A549 (cell line): Measurements from ENCODE around the gene USP32. TPM values are rescaled to one million over a fixed set of nuclear protein-coding genes. Genes with fewer than 3 reads are reported as not detected.
A peak's percentile ranks its signal among the peaks of the same experiment; 100 is the strongest.

ENCODE experiments used
- ATAC-seq, 2 experiments: fragments of 200-7000 bp in 1 of 2; fragments of >200 bp in 1 of 2; cut with Nextera tagmentation in 1 of 2; cut with Tn5 transposase in 1 of 2; 3 replicates each; pipeline versions ENCODE4 v1.8.0 to v1.9.1; 2018 to 2020; ENCODE audit warnings: mild to moderate bottlenecking in 1 of 2, moderate library complexity in 1 of 2
- CTCF ChIA-PET: fragments of 300-600 bp; sonication (Branson Sonifier 250); formaldehyde crosslinking; extraction: SDS; loops from one replicate; lab custom pipeline; 2021; ENCODE audit warnings: antibody characterized with exemption, inconsistent platforms; lab: Yijun Ruan, JAX
- POLR2A ChIA-PET: fragments of 350-600 bp; formaldehyde crosslinking; extraction: SDS; loops from one replicate; lab custom pipeline; 2021; ENCODE audit warnings: antibody characterized with exemption, inconsistent platforms; lab: Yijun Ruan, JAX
- DNase-seq, 2 experiments: peaks; one replicate each; pipeline versions ENCODE4 v3.0.0 to v3.0.0-alpha.2; 2011 to 2016; ENCODE audit warnings: low read depth in 1 of 2, low spot score in 1 of 2
- FAIRE-seq: peaks from 2 replicates; lab custom pipeline; 2011; peaks lifted over from hg19 to GRCh38; lab: Jason Lieb, UNC
- H3K27ac ChIP-seq, 2 experiments: fragments of >200 bp; sonication (Bioruptor Twin); formaldehyde crosslinking; 3 replicates each; pipeline ENCODE4 v1.5.1; 2016 to 2017
- H3K4me1 ChIP-seq: fragments of >200 bp; sonication (Bioruptor Twin); formaldehyde crosslinking; 3 replicates; pipeline ENCODE4 v1.6.1; 2016
- H3K4me2 ChIP-seq: fragments of >200 bp; sonication (Bioruptor Twin); formaldehyde crosslinking; 3 replicates; pipeline ENCODE4 v1.6.1; 2016
- H3K4me3 ChIP-seq: fragments of >200 bp; sonication (Bioruptor Twin); formaldehyde crosslinking; 3 replicates; pipeline ENCODE4 v1.5.1; 2016
- H3K9me3 ChIP-seq: fragments of >200 bp; sonication (Bioruptor Twin); formaldehyde crosslinking; 3 replicates; pipeline ENCODE4 v1.6.1; 2016
- CBX2 ChIP-seq: fragments of 200-600 bp; sonication (generic); IDR thresholded peaks from 2 replicates; pipeline ENCODE4 v1.6.1; 2016; ENCODE audit warnings: low read depth, mild to moderate bottlenecking, borderline replicate concordance
- E2F6 ChIP-seq: IDR thresholded peaks from 2 replicates; pipeline ENCODE4 v1.6.1; 2012; ENCODE audit warnings: low read depth, borderline replicate concordance
- EHMT2 ChIP-seq: fragments of 200-600 bp; sonication (generic); IDR thresholded peaks from 2 replicates; pipeline ENCODE4 v1.6.1; 2016; ENCODE audit warnings: antibody characterized with exemption, low read depth, mild to moderate bottlenecking, moderate library complexity
- ELK1 ChIP-seq: fragments of 150-350 bp; IDR thresholded peaks from 2 replicates; pipeline ENCODE4 v1.6.1; 2014; ENCODE audit warnings: low read depth, mild to moderate bottlenecking, low read length
- ESRRA ChIP-seq: fragments of 150-350 bp; IDR thresholded peaks from 2 replicates; pipeline ENCODE4 v1.6.1; 2014; ENCODE audit warnings: mild to moderate bottlenecking, low read length, borderline replicate concordance
- FOSB ChIP-seq: fragments of 250-450 bp; sonication (Bioruptor Pico); IDR thresholded peaks from 2 replicates; pipeline ENCODE4 v1.5.0; 2020; ENCODE audit warnings: mild to moderate bottlenecking, moderate library complexity
- FOSL2 ChIP-seq, 2 experiments: fragments of 450-650 bp in 1 of 2; fragments of >200 bp in 1 of 2; sonication (Bioruptor Twin) in 1 of 2; formaldehyde crosslinking; IDR thresholded peaks; 2 replicates each; pipeline versions ENCODE4 v1.5.0 to v1.6.1; 2016 to 2020; ENCODE audit warnings: mild to moderate bottlenecking in 1 of 2, moderate library complexity in 1 of 2
- GATA3 ChIP-seq: IDR thresholded peaks from 2 replicates; pipeline ENCODE4 v1.6.1; 2012; ENCODE audit warnings: borderline replicate concordance
- HDAC2 ChIP-seq: fragments of 200-600 bp; sonication (generic); IDR thresholded peaks from 2 replicates; pipeline ENCODE4 v1.6.1; 2016
- HES2 ChIP-seq: fragments of >200 bp; sonication (Bioruptor Twin); formaldehyde crosslinking; IDR thresholded peaks from 2 replicates; pipeline ENCODE4 v1.6.1; 2016
- HOXA7 ChIP-seq: fragments of 250-450 bp; sonication (Bioruptor Pico); IDR thresholded peaks from 2 replicates; pipeline ENCODE4 v1.5.0; 2020; ENCODE audit warnings: mild to moderate bottlenecking, moderate library complexity
- HOXB13 ChIP-seq: fragments of 250-450 bp; sonication (Bioruptor Pico); IDR thresholded peaks from 2 replicates; pipeline ENCODE4 v1.5.0; 2020; ENCODE audit warnings: low read depth, mild to moderate bottlenecking, moderate library complexity
- JUNB ChIP-seq: fragments of >200 bp; sonication (Bioruptor Twin); formaldehyde crosslinking; IDR thresholded peaks from 2 replicates; pipeline ENCODE4 v1.6.1; 2016
- MAX ChIP-seq: IDR thresholded peaks from 2 replicates; pipeline ENCODE4 v1.6.1; 2012
- MAZ ChIP-seq: fragments of 150-350 bp; IDR thresholded peaks from 2 replicates; pipeline ENCODE4 v1.6.1; 2014; ENCODE audit warnings: antibody characterized with exemption, low read depth, low read length, borderline replicate concordance
- MYC ChIP-seq: IDR thresholded peaks from 2 replicates; pipeline ENCODE4 v1.6.1; 2012; ENCODE audit warnings: mild to moderate bottlenecking, inconsistent platforms, low read length, improper control_type of control experiment, borderline replicate concordance
- PBX3 ChIP-seq: IDR thresholded peaks from 2 replicates; pipeline ENCODE4 v1.6.1; 2012
- PHF8 ChIP-seq: fragments of 200-600 bp; sonication (generic); IDR thresholded peaks from 2 replicates; pipeline ENCODE4 v1.6.1; 2016; ENCODE audit warnings: low read depth, mild to moderate bottlenecking, antibody characterized with exemption, moderate library complexity, borderline replicate concordance
- POLR2AphosphoS2 ChIP-seq: conservative IDR thresholded peaks from 2 replicates; pipeline ENCODE4 v1.6.1; 2012; ENCODE audit warnings: low read length, improper control_type of control experiment, inconsistent platforms
- RAD21 ChIP-seq, 2 experiments: fragments of >200 bp in 1 of 2; sonication (Bioruptor Twin) in 1 of 2; formaldehyde crosslinking in 1 of 2; IDR thresholded peaks in 1 of 2; conservative IDR thresholded peaks in 1 of 2; 2 replicates in 1 of 2; 3 replicates in 1 of 2; pipeline ENCODE4 v1.6.1; 2012 to 2018; ENCODE audit warnings: inconsistent platforms in 1 of 2
- RCOR1 ChIP-seq: fragments of 150-350 bp; IDR thresholded peaks from 2 replicates; pipeline ENCODE4 v1.6.1; 2014; ENCODE audit warnings: antibody characterized with exemption, low read length, low read depth
- REST ChIP-seq: fragments of 200-600 bp; sonication (generic); IDR thresholded peaks from 2 replicates; pipeline ENCODE4 v1.6.1; 2016; ENCODE audit warnings: antibody characterized with exemption, mild to moderate bottlenecking, moderate library complexity
- SREBF2 ChIP-seq: fragments of 450-650 bp; IDR thresholded peaks from 2 replicates; pipeline ENCODE4 v1.6.1; 2014; ENCODE audit warnings: mild to moderate bottlenecking, moderate library complexity
- TFCP2L1 ChIP-seq: fragments of 250-450 bp; sonication (Bioruptor Pico); IDR thresholded peaks from 2 replicates; pipeline ENCODE4 v1.5.0; 2021; ENCODE audit warnings: mild to moderate bottlenecking
- TP53 ChIP-seq: fragments of 250-450 bp; sonication (Bioruptor Pico); IDR thresholded peaks from 2 replicates; pipeline ENCODE4 v1.5.0; 2021; ENCODE audit warnings: mild to moderate bottlenecking, moderate library complexity
- ZFP36 ChIP-seq: fragments of 450-650 bp; IDR thresholded peaks from 2 replicates; pipeline ENCODE4 v1.6.1; 2014; ENCODE audit warnings: borderline replicate concordance; ENCODE audit not compliant: partially characterized antibody
- ZNF302 ChIP-seq: fragments of 250-450 bp; sonication (Bioruptor Pico); IDR thresholded peaks from 2 replicates; pipeline ENCODE4 v1.9.0; 2021; ENCODE audit warnings: inconsistent platforms, mild to moderate bottlenecking, moderate library complexity
- WGBS: methylation state at CpG from one replicate; pipeline ENCODE4 v1.1.6; 2017; ENCODE audit errors: missing lambda C conversion rate; 5-methylcytosine and 5-hydroxymethylcytosine counted together
- polyA plus RNA-seq, 4 experiments: library from polyadenylated mRNA; depleted of rRNA in 3 of 4; stranded (reverse); fragments of >200 nt; fragmentation: RNase III in 1 of 4; extraction: RNeasy Plus Mini Kit Qiagen cat#74134 plus additional on column Dnase treatment in 1 of 4; gene quantifications; 2 replicates in 3 of 4; 3 replicates in 1 of 4; pipeline ENCODE4 v1.2.3, GENCODE V29; 2011 to 2017

The USP32 gene
- polyA plus RNA-seq, 2 of the 4 experiments (the other 2 are of a cell fraction) = 35.4 to 52.2 TPM

- Histone ChIP-seq H3K4me3 (no peak overlapping the region), H3K4me2 (no peak overlapping the region), H3K27ac (no peak overlapping the region), H3K4me1 (peaks cover 20% of the 10 kb centered on the region)
- POLR2A ChIA-PET = no interaction called here
- TF ChIP-seq ELK1 = no peak
- TF ChIP-seq POLR2AphosphoS2 = no peak
- no peak for TF ChIP-seq HES2
- no peak for TF ChIP-seq RAD21 (conservative IDR thresholded peaks at IDR 0.05 in 1 of 2, IDR thresholded peaks at IDR 0.05 in 1 of 2)
- no peak for TF ChIP-seq CBX2
- no peak for TF ChIP-seq TP53 (CRISPR knock-in tag)
- no peak for TF ChIP-seq HDAC2
- TF ChIP-seq E2F6 = no peak
- TF ChIP-seq RCOR1 = no peak
- TF ChIP-seq SREBF2 = no peak
- TF ChIP-seq GATA3 = no peak
- no peak for TF ChIP-seq ZNF302 (CRISPR knock-in tag)
- no peak for TF ChIP-seq JUNB
- TF ChIP-seq MAZ = no peak
- no peak for TF ChIP-seq FOSL2 (IDR thresholded peaks at IDR 0.05)
- TF ChIP-seq FOSL2 (CRISPR knock-in tag; IDR thresholded peaks at IDR 0.05) = no peak
- TF ChIP-seq PBX3 = no peak
- no peak for TF ChIP-seq PHF8
- no peak for TF ChIP-seq HOXA7 (CRISPR knock-in tag)
- TF ChIP-seq EHMT2 = no peak
- no peak for TF ChIP-seq FOSB
- TF ChIP-seq, all 56 proteins: peak for 0
- DNase-seq (no peak), FAIRE-seq (no peak), ATAC-seq (no peak)
- WGBS = 89% methylated on average over 13 of the region's 13 CpGs
- CTCF ChIA-PET = interaction anchor here (0.7 kb wide), 1 partner anchor 114 kb away, joined by 3 read pairs; no protein-coding TSS in a partner anchor
- no peaks in the 10 kb centered on the region for H3K9me3 ChIP-seq
These were observed 66.0 kb downstream of the USP32 start for GRCh38 chr17:60325730-60326524.

GRCh38 chr17:60323754-60324153 lies 68.2 kb downstream of the USP32 start:
- CTCF ChIA-PET = no interaction called here
- no peaks in the 10 kb centered on the region for H3K9me3 ChIP-seq
- POLR2A ChIA-PET = interaction anchor here (0.6 kb wide), 1 partner anchor 1720 kb away, joined by 3 read pairs; no protein-coding TSS in a partner anchor
- no peak for TF ChIP-seq E2F6
- TF ChIP-seq ZFP36 = no peak
- TF ChIP-seq ELK1 = no peak
- TF ChIP-seq POLR2AphosphoS2 = no peak
- TF ChIP-seq ESRRA = no peak
- TF ChIP-seq MAX = no peak
- TF ChIP-seq REST = no peak
- TF ChIP-seq TFCP2L1 (CRISPR knock-in tag) = no peak
- TF ChIP-seq MYC = no peak
- no peak for TF ChIP-seq HOXB13 (CRISPR knock-in tag)

More at GRCh38 chr17:60323754-60324153, 68.2 kb downstream of the USP32 start:
- H3K27ac ChIP-seq = no peak overlapping the region
- whole genome bisulfite sequencing = 95% methylated on average over 1 of the region's 1 CpG
- ATAC-seq (no peak), DNase-seq (no peak), FAIRE-seq (peak; percentile 46)
- no peak overlapping the region for H3K4me3 ChIP-seq
- H3K4me1 ChIP-seq = peaks cover 24% of the 10 kb centered on the region
- no peak overlapping the region for H3K4me2 ChIP-seq
